Stomach (tissue), 9 donors: ENCODE measurements around the gene CLBA1. TPM values are rescaled to one million over a fixed set of nuclear protein-coding genes. Genes with fewer than 3 reads are reported as not detected.

Experiments
- DNase-seq, 2 donors: peaks; one replicate each; pipeline versions ENCODE4 v3.0.0 to v3.0.0-alpha.2; 2013 to 2019
- H3K27ac ChIP-seq, 5 donors: fragments of 200-600 bp in 4 of 5; sonication (generic) in 4 of 5; one replicate each; pipeline ENCODE4 v1.5.1; 2013 to 2019; ENCODE audit warnings: mild to moderate bottlenecking in 1 of 5, moderate library complexity in 1 of 5
- H3K27me3 ChIP-seq, 3 donors: fragments of 200-600 bp; sonication (generic); one replicate each; pipeline ENCODE4 v1.5.1; 2017 to 2019; ENCODE audit warnings: mixed run types in 1 of 3
- H3K36me3 ChIP-seq, 4 donors: fragments of 200-600 bp; sonication (generic); 1 replicate in 3 of 4; 2 replicates in 1 of 4; pipeline ENCODE4 v1.5.1; 2016 to 2019
- H3K4me1 ChIP-seq, 4 donors: fragments of 200-600 bp; sonication (generic); one replicate each; pipeline ENCODE4 v1.5.1; 2016 to 2019
- H3K4me3 ChIP-seq, 4 donors: fragments of 200-600 bp; sonication (generic) in 3 of 4; one replicate each; pipeline ENCODE4 v1.5.1; 2016 to 2019; ENCODE audit warnings: mild to moderate bottlenecking in 1 of 4
- H3K9me3 ChIP-seq, 4 donors: fragments of 200-600 bp; sonication (generic); one replicate each; pipeline ENCODE4 v1.5.1; 2016 to 2019
- CTCF ChIP-seq, 7 experiments: fragments of 450-650 bp in 4 of 7; fragments of 200-600 bp in 3 of 7; sonication (generic) in 3 of 7; IDR thresholded peaks; one replicate each; pipeline ENCODE4 v1.5.1; 2016 to 2019; ENCODE audit warnings: antibody characterized with exemption in 7 of 7, control low read depth in 2 of 7, mild to moderate bottlenecking in 1 of 7
- EP300 ChIP-seq: sonication (generic); formaldehyde crosslinking; IDR thresholded peaks from one replicate; pipeline ENCODE4 v1.6.1; 2017; ENCODE audit warnings: antibody characterized with exemption
- POLR2A ChIP-seq, 4 donors: fragments of 450-650 bp; IDR thresholded peaks; one replicate each; pipeline ENCODE4 v1.6.1; 2016; ENCODE audit warnings: antibody characterized with exemption in 4 of 4, control low read depth in 2 of 4, mild to moderate bottlenecking in 1 of 4, moderate library complexity in 1 of 4
- POLR2AphosphoS5 ChIP-seq, 3 donors: sonication (generic); formaldehyde crosslinking; IDR thresholded peaks; one replicate each; pipeline ENCODE4 v1.6.1; 2016; ENCODE audit warnings: antibody characterized with exemption in 3 of 3
- WGBS, 5 donors: extraction: QIAGEN DNeasy Blood & Tissue Kit in 3 of 5; methylation state at CpG; one replicate each; pipeline versions ENCODE4 v1.1.5 to v1.1.7; 2013 to 2018; 5-methylcytosine and 5-hydroxymethylcytosine counted together
- intact Hi-C: fragments of 100-400 bp; cut with DNase I; formaldehyde crosslinking; loops from one replicate; pipeline ENCODE4 v1.15.1; 2023; ENCODE audit warnings: low total_unique reads
- polyA plus RNA-seq, 3 donors: library from polyadenylated mRNA; stranded (reverse); fragments of 200-250 nt; gene quantifications; one replicate each; pipeline ENCODE4 v1.2.3, GENCODE V29; 2013
- total RNA-seq, 5 donors: library from RNA; depleted of rRNA; stranded (reverse); fragments of >200 nt; gene quantifications; one replicate each; pipeline versions ENCODE4 v1.1.0 to v1.2.3, GENCODE V29; 2014 to 2016
- donor health status: healthy with polysubstance abuse.
- donor health status: Bipolar disorder and iron deficiency.
- donor health status: healthy.

Gene CLBA1
- total and polyA plus RNA-seq, 8 donors: 3.5 to 13.9 (median 5.8) TPM; not detected in 1

GRCh38 chr14:105039458-105040205 lies 54.0 kb downstream of the CLBA1 start:
- WGBS, 5 donors: 68 to 81% (median 77%) methylated on average over 11 to 14 of the region's 14 CpGs
- no peak overlapping the region for H3K27ac ChIP-seq
- H3K4me3 ChIP-seq: no peak overlapping the region
- H3K9me3 ChIP-seq: no peaks in the 10 kb centered on the region
- no peaks in the 10 kb centered on the region for H3K4me1 ChIP-seq
- H3K36me3 ChIP-seq: no peaks in the 10 kb centered on the region
- TF ChIP-seq CTCF (IDR thresholded peaks at IDR 0.05) (no peak), POLR2A (IDR thresholded peaks at IDR 0.05) (no peak), EP300 (no peak), POLR2AphosphoS5 (IDR thresholded peaks at IDR 0.05) (no peak)
- H3K27me3 ChIP-seq: peaks cover 0 to 5% (median 0%) of the 10 kb centered on the region in 3 donors
- intact Hi-C loops: loop anchor here (5.0 to 10.0 kb wide), 2 partner anchors 62 to 145 kb away; partner anchors contain the start of gene AHNAK2
- DNase-seq: no peak

GRCh38 chr14:105041841-105042765 lies 56.5 kb downstream of the CLBA1 start:
- Histone ChIP-seq H3K4me3 (no peak overlapping the region), H3K27me3 (peaks cover 0 to 5% (median 0%) of the 10 kb centered on the region in 3 donors), H3K9me3 (no peaks in the 10 kb centered on the region), H3K27ac (no peak overlapping the region), H3K36me3 (no peaks in the 10 kb centered on the region), H3K4me1 (peaks cover 0 to 11% (median 8%) of the 10 kb centered on the region in 4 donors)
- TF ChIP-seq POLR2AphosphoS5 (IDR thresholded peaks at IDR 0.05): no peak
- no peak for TF ChIP-seq POLR2A (IDR thresholded peaks at IDR 0.05)
- no peak for TF ChIP-seq EP300
- no peak for TF ChIP-seq CTCF (IDR thresholded peaks at IDR 0.05)
- WGBS, 5 donors: 80 to 85% (median 82%) methylated on average over 27 to 28 of the region's 28 CpGs
- intact Hi-C loops: loop anchor here (5.0 to 10.0 kb wide), 2 partner anchors 65 to 147 kb away; partner anchors contain the start of gene AHNAK2
- DNase-seq: no peak

GRCh38 chr14:105042813-105043212 lies 57.2 kb downstream of the CLBA1 start:
- peaks cover 0 to 9% (median 0%) of the 10 kb centered on the region in 3 donors for H3K27me3 ChIP-seq
- 86 to 90% (median 88%) methylated on average over 17 of the region's 17 CpGs for WGBS, 5 donors
- H3K4me1 ChIP-seq: peaks cover 0 to 11% (median 8%) of the 10 kb centered on the region in 4 donors
- H3K4me3 ChIP-seq: no peak overlapping the region
- no peaks in the 10 kb centered on the region for H3K9me3 ChIP-seq
- no peaks in the 10 kb centered on the region for H3K36me3 ChIP-seq
- TF ChIP-seq EP300: no peak
- TF ChIP-seq POLR2A (IDR thresholded peaks at IDR 0.05): no peak
- TF ChIP-seq CTCF (IDR thresholded peaks at IDR 0.05): no peak
- TF ChIP-seq POLR2AphosphoS5 (IDR thresholded peaks at IDR 0.05): no peak
- intact Hi-C loops: loop anchor here (5.0 to 10.0 kb wide), 2 partner anchors 66 to 148 kb away; partner anchors contain the start of gene AHNAK2
- no peak for DNase-seq
- no peak overlapping the region for H3K27ac ChIP-seq

- DNase-seq: no peak
- TF ChIP-seq POLR2A (IDR thresholded peaks at IDR 0.05) (no peak), POLR2AphosphoS5 (IDR thresholded peaks at IDR 0.05) (no peak), EP300 (no peak), CTCF (IDR thresholded peaks at IDR 0.05) (no peak)
- Histone ChIP-seq H3K27ac (no peak overlapping the region), H3K36me3 (no peaks in the 10 kb centered on the region), H3K4me1 (peaks cover 0 to 11% (median 8%) of the 10 kb centered on the region in 4 donors), H3K27me3 (peaks cover 0 to 9% (median 0%) of the 10 kb centered on the region in 3 donors), H3K9me3 (no peaks in the 10 kb centered on the region), H3K4me3 (no peak overlapping the region)
- 47 to 71% (median 63%) methylated on average over 7 of the region's 7 CpGs for WGBS, 5 donors
- intact Hi-C loops: loop anchor here (5.0 to 10.0 kb wide), 2 partner anchors 66 to 149 kb away; partner anchors contain the start of gene AHNAK2
These were observed 58.1 kb downstream of the CLBA1 start for GRCh38 chr14:105043641-105044040.
